ENCODE data around the gene SCN2B.

The SCN2B gene

DNA sequence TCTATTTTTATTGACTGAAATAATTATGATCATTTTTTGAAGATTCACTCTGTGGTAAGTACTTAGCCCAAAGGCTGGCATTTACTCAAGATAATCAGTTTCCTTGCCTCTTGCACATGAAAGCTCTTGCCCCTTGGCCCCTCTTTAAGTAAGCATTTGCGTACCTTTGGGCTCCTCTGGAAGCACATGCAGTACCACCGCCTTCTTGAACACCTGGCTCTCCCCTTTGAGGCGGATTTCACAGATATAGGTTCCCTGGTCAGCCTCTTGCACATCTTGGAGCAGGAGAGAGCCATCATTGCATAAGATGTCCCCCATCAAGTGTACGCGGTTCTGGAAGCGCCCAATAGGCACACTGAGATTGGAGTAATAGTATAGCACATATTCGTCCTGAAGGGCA lies 33.9 kb upstream of the SCN2B start:
- Histone ChIP-seq H3K4me1 (no peaks in the 10 kb centered on the region), H3K9ac (no peak overlapping the region)

DNA sequence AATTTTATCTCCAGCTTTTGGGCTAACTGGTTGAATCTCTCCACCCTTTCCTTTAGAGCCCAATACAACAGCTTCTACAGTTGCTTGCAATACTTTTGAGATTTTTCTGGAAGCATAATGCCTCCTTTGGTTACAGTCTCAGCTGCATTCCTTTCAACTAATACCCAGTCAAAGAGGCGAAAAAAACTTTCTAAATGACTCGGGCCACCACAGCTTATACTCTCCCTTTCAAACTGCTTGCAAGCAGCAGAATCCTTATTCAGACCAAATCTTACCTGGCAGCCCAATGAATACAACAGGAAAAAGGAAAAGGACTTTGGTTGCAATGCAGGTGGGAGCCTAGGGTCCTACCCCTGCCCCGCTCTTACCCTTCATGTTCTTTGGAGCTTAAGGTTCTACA lies 32.6 kb upstream of the SCN2B start:
- no peaks in the 10 kb centered on the region for H3K36me3 ChIP-seq (ENCODE audit: control insufficient read depth, insufficient read depth, low read length)
- H3K27ac ChIP-seq: no peak overlapping the region
- no peak overlapping the region for H3K4me3 ChIP-seq (ENCODE audit: low read depth, low read length)
- TF ChIP-seq, protein P1, sequence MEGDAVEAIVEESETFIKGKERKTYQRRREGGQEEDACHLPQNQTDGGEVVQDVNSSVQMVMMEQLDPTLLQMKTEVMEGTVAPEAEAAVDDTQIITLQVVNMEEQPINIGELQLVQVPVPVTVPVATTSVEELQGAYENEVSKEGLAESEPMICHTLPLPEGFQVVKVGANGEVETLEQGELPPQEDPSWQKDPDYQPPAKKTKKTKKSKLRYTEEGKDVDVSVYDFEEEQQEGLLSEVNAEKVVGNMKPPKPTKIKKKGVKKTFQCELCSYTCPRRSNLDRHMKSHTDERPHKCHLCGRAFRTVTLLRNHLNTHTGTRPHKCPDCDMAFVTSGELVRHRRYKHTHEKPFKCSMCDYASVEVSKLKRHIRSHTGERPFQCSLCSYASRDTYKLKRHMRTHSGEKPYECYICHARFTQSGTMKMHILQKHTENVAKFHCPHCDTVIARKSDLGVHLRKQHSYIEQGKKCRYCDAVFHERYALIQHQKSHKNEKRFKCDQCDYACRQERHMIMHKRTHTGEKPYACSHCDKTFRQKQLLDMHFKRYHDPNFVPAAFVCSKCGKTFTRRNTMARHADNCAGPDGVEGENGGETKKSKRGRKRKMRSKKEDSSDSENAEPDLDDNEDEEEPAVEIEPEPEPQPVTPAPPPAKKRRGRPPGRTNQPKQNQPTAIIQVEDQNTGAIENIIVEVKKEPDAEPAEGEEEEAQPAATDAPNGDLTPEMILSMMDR (IDR thresholded peaks at IDR 0.05): no peak
- no peaks in the 10 kb centered on the region for H3K27me3 ChIP-seq (ENCODE audit: control insufficient read depth, insufficient read depth, low read length)
- H3K4me1 ChIP-seq: no peaks in the 10 kb centered on the region
- no peaks in the 10 kb centered on the region for H3K9me3 ChIP-seq (ENCODE audit: control insufficient read depth, low read length)
- H3K79me2 ChIP-seq: no peaks in the 10 kb centered on the region
- no peak overlapping the region for H2AFZ ChIP-seq
- no peak overlapping the region for H3K4me2 ChIP-seq (ENCODE audit: low read length)
- no peak overlapping the region for H3K9ac ChIP-seq

More for the DNA sequence above, 33.9 kb upstream of the SCN2B start:
- TF ChIP-seq, protein P1 (IDR thresholded peaks at IDR 0.05): no peak
- no peaks in the 10 kb centered on the region for H3K27me3 ChIP-seq (ENCODE audit: control insufficient read depth, insufficient read depth, low read length)
- H3K79me2 ChIP-seq: no peaks in the 10 kb centered on the region
- no peaks in the 10 kb centered on the region for H3K9me3 ChIP-seq (ENCODE audit: control insufficient read depth, low read length)
- no peak overlapping the region for H3K27ac ChIP-seq
- no peak overlapping the region for H2AFZ ChIP-seq
- no peak overlapping the region for H3K4me2 ChIP-seq (ENCODE audit: low read length)
- no peak overlapping the region for H3K4me3 ChIP-seq (ENCODE audit: low read depth, low read length)
- no peaks in the 10 kb centered on the region for H3K36me3 ChIP-seq (ENCODE audit: control insufficient read depth, insufficient read depth, low read length)

DNA sequence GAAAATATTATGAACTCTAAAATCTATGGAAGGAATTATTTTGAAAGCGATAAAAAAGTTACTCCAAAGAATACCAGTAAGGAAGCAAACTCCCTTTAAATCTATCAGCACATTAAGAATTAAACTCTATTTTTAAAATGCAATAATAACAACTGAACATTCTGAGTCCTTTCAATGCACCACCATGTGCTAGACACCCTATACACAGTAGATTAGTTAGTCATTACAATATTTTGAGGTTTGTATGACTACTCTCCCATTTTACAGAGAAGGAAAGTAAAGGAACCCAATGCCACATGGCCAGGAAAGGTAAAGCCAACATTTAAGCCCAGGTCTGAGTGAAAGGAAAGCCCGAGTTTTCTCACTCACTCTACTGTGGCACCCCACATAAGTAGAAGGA lies 30.6 kb upstream of the SCN2B start:
- no peaks in the 10 kb centered on the region for H3K27me3 ChIP-seq (ENCODE audit: control insufficient read depth, insufficient read depth, low read length)
- TF ChIP-seq, protein P1 (IDR thresholded peaks at IDR 0.05): no peak
- H3K27ac ChIP-seq: no peak overlapping the region
- no peak overlapping the region for H2AFZ ChIP-seq
- H3K4me1 ChIP-seq: no peaks in the 10 kb centered on the region
- H3K9ac ChIP-seq: no peak overlapping the region
- no peak overlapping the region for H3K4me2 ChIP-seq (ENCODE audit: low read length)
- no peaks in the 10 kb centered on the region for H3K36me3 ChIP-seq (ENCODE audit: control insufficient read depth, insufficient read depth, low read length)
- no peak overlapping the region for H3K4me3 ChIP-seq (ENCODE audit: low read depth, low read length)
- no peaks in the 10 kb centered on the region for H3K79me2 ChIP-seq
- H3K9me3 ChIP-seq (ENCODE audit: control insufficient read depth, low read length): no peaks in the 10 kb centered on the region

DNA sequence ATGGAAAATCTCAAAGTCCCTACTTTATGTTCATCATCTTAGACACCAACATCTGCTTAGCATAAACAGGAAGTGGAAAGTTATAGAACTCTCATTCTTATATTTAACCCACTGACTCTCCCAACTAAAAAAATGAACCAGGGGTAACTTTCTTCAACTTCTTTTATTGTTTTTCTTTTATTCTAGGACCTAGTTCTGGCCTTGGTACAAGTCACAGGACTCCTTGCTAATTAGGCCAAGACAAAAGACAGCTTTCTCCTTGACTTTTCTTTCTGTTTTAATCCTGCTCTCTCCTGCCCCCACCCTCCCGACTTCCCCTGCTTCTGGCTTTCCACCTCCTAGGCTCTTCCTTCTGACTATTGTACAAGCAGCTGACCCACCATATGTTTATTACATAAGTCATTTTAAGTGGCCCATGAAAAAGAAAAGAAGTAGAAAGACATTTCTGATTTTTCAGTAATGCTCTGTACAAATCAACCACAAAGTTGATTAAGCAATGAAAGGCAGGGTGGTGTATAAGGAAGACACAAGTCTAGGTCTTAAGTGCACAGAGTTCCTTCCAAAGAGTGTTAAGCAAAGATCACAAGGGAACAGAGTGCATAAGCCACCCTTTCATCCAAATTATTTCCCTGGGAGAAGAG lies 30.1 kb upstream of the SCN2B start:
- no peaks in the 10 kb centered on the region for H3K4me1 ChIP-seq
- TF ChIP-seq, protein P1 (IDR thresholded peaks at IDR 0.05): no peak
- H3K9ac ChIP-seq: no peak overlapping the region
- H2AFZ ChIP-seq: no peak overlapping the region
- no peak overlapping the region for H3K4me3 ChIP-seq (ENCODE audit: low read depth, low read length)
- no peak overlapping the region for H3K27ac ChIP-seq
- H3K27me3 ChIP-seq (ENCODE audit: control insufficient read depth, insufficient read depth, low read length): no peaks in the 10 kb centered on the region
- H3K4me2 ChIP-seq (ENCODE audit: low read length): no peak overlapping the region
- no peaks in the 10 kb centered on the region for H3K79me2 ChIP-seq
- H3K9me3 ChIP-seq (ENCODE audit: control insufficient read depth, low read length): no peaks in the 10 kb centered on the region
- H3K36me3 ChIP-seq (ENCODE audit: control insufficient read depth, insufficient read depth, low read length): no peaks in the 10 kb centered on the region
